Nephron (organoid): ENCODE data around the gene GPR157.
A peak's percentile ranks its signal among the peaks of the same experiment; 100 is the strongest.

ENCODE experiments used
- H3K27ac Mint-ChIP-seq, 3 experiments: 2 replicates each; pipeline ENCODE4 v1.8.0; 2020; ENCODE audit warnings: mixed read lengths in 3 of 3, mild to moderate bottlenecking in 2 of 3, moderate library complexity in 1 of 3
- H3K27me3 Mint-ChIP-seq: 2 replicates; pipeline ENCODE4 v1.8.0; 2021; ENCODE audit warnings: low read depth, mild to moderate bottlenecking, moderate library complexity, mixed read lengths
- H3K36me3 Mint-ChIP-seq: 2 replicates; pipeline ENCODE4 v1.8.0; 2020; ENCODE audit warnings: low read depth, mixed read lengths
- H3K4me1 Mint-ChIP-seq: 2 replicates; pipeline ENCODE4 v1.8.0; 2020; ENCODE audit warnings: mixed read lengths
- H3K4me3 Mint-ChIP-seq, 3 experiments: 2 replicates each; pipeline ENCODE4 v1.8.0; 2020; ENCODE audit warnings: mild to moderate bottlenecking in 3 of 3, mixed read lengths in 3 of 3, moderate library complexity in 2 of 3
- H3K9me3 Mint-ChIP-seq: 2 replicates; pipeline ENCODE4 v1.8.0; 2020; ENCODE audit warnings: mixed read lengths
- CTCF ChIP-seq, 3 experiments: fragments of 200-600 bp; sonication (generic); IDR thresholded peaks; one replicate each; pipeline ENCODE4 v1.5.0; 2021; ENCODE audit warnings: antibody characterized with exemption in 3 of 3; ENCODE audit not compliant: unreplicated experiment in 3 of 3

GPR157 gene

GRCh38 chr1:9150582-9151327 is 21.9 kb upstream of the GPR157 start:
- Mint-ChIP-seq H3K36me3 (no peaks in the 10 kb centered on the region), H3K4me1 (peaks cover 31% of the 10 kb centered on the region), H3K27me3 (peaks cover 4% of the 10 kb centered on the region), H3K4me3 (no peak overlapping the region), H3K9me3 (no peaks in the 10 kb centered on the region), H3K27ac (peak overlapping the region in 2 of 3 experiments; percentile 77 to 79)
- TF ChIP-seq CTCF (IDR thresholded peaks at IDR 0.05; ENCODE audit: unreplicated experiment in 3 of 3): no peak

GRCh38 chr1:9149837-9150581 is 21.1 kb upstream of the GPR157 start:
- H3K9me3 Mint-ChIP-seq: no peaks in the 10 kb centered on the region
- H3K27ac Mint-ChIP-seq: peak overlapping the region in 1 of 3 experiments; percentile 44
- peaks cover 31% of the 10 kb centered on the region for H3K4me1 Mint-ChIP-seq
- TF ChIP-seq CTCF (IDR thresholded peaks at IDR 0.05; ENCODE audit: unreplicated experiment in 3 of 3): no peak
- no peak overlapping the region for H3K4me3 Mint-ChIP-seq
- no peaks in the 10 kb centered on the region for H3K36me3 Mint-ChIP-seq
- peaks cover 4% of the 10 kb centered on the region for H3K27me3 Mint-ChIP-seq

GRCh38 chr1:9149151-9149550 is 20.2 kb upstream of the GPR157 start:
- no peak for TF ChIP-seq CTCF (IDR thresholded peaks at IDR 0.05; ENCODE audit: unreplicated experiment in 3 of 3)
- no peaks in the 10 kb centered on the region for H3K9me3 Mint-ChIP-seq
- H3K4me1 Mint-ChIP-seq: peaks cover 31% of the 10 kb centered on the region
- H3K27ac Mint-ChIP-seq: no peak overlapping the region
- H3K27me3 Mint-ChIP-seq: peaks cover 4% of the 10 kb centered on the region
- no peak overlapping the region for H3K4me3 Mint-ChIP-seq
- no peaks in the 10 kb centered on the region for H3K36me3 Mint-ChIP-seq

GRCh38 chr1:9146156-9146555 is 17.3 kb upstream of the GPR157 start:
- no peaks in the 10 kb centered on the region for H3K36me3 Mint-ChIP-seq
- peaks cover 12% of the 10 kb centered on the region for H3K27me3 Mint-ChIP-seq
- no peak overlapping the region for H3K4me3 Mint-ChIP-seq
- peaks cover 14% of the 10 kb centered on the region for H3K4me1 Mint-ChIP-seq
- no peaks in the 10 kb centered on the region for H3K9me3 Mint-ChIP-seq
- H3K27ac Mint-ChIP-seq: no peak overlapping the region
- TF ChIP-seq CTCF (IDR thresholded peaks at IDR 0.05; ENCODE audit: unreplicated experiment in 3 of 3): no peak

GRCh38 chr1:9145714-9146113 is 16.8 kb upstream of the GPR157 start:
- Mint-ChIP-seq H3K4me3 (no peak overlapping the region), H3K9me3 (no peaks in the 10 kb centered on the region), H3K4me1 (peaks cover 12% of the 10 kb centered on the region), H3K36me3 (no peaks in the 10 kb centered on the region), H3K27me3 (peaks cover 12% of the 10 kb centered on the region), H3K27ac (no peak overlapping the region)
- TF ChIP-seq CTCF (IDR thresholded peaks at IDR 0.05; ENCODE audit: unreplicated experiment in 3 of 3): no peak
